H1 (cell line): ENCODE results near the gene FOXC2. TPM values are rescaled to one million over a fixed set of nuclear protein-coding genes. Genes with fewer than 3 reads are reported as not detected.

Experiments used
- CTCF ChIA-PET: fragments of 300-600 bp; sonication (Branson Sonifier 250); formaldehyde crosslinking; loops from one replicate; lab custom pipeline; 2021; ENCODE audit not compliant: partially characterized antibody; lab: Charles Lee
- POLR2A ChIA-PET: fragments of 300-600 bp; sonication (Branson Sonifier 250); formaldehyde crosslinking; loops from one replicate; lab custom pipeline; 2021; ENCODE audit warnings: inconsistent platforms; ENCODE audit not compliant: partially characterized antibody; lab: Charles Lee
- DNase-seq, 2 experiments: peaks; one replicate each; pipeline versions ENCODE4 v3.0.0 to v3.0.0-alpha.2; 2010 to 2022; ENCODE audit warnings: low spot score in 2 of 2, low read depth in 1 of 2, mixed read lengths in 1 of 2
- FAIRE-seq: peaks from 2 replicates; lab custom pipeline; 2011; peaks lifted over from hg19 to GRCh38; lab: Jason Lieb, UNC
- H2AFZ ChIP-seq: 2 replicates; pipeline ENCODE4 v1.8.1; 2012; ENCODE audit warnings: low read length, inconsistent platforms
- H2AK5ac ChIP-seq: 2 replicates; pipeline ENCODE4 v1.6.1; 2013; ENCODE audit warnings: low read depth, low read length
- H2BK120ac ChIP-seq: replicated peaks from 2 replicates; pipeline ENCODE3; 2013; ENCODE audit warnings: low read depth, low read length, inconsistent platforms
- H2BK12ac ChIP-seq: 2 replicates; pipeline ENCODE4 v1.6.1; 2013; ENCODE audit warnings: low read depth, low read length
- H2BK15ac ChIP-seq: 2 replicates; pipeline ENCODE4 v1.6.1; 2013; ENCODE audit warnings: low read length
- H2BK20ac ChIP-seq: 2 replicates; pipeline ENCODE4 v1.6.1; 2013; ENCODE audit warnings: low read length
- H2BK5ac ChIP-seq: 2 replicates; pipeline ENCODE4 v1.6.1; 2013; ENCODE audit warnings: low read depth, low read length
- H3K14ac ChIP-seq: 2 replicates; pipeline ENCODE4 v1.6.1; 2013; ENCODE audit warnings: inconsistent platforms; ENCODE audit not compliant: insufficient read length
- H3K18ac ChIP-seq: 2 replicates; pipeline ENCODE4 v1.6.1; 2013; ENCODE audit warnings: low read length; ENCODE audit errors: extremely low read depth
- H3K23ac ChIP-seq: 2 replicates; pipeline ENCODE4 v1.6.1; 2013; ENCODE audit warnings: inconsistent platforms; ENCODE audit not compliant: insufficient read length
- H3K23me2 ChIP-seq: 2 replicates; pipeline ENCODE4 v1.6.1; 2013; ENCODE audit warnings: low read depth, low read length
- H3K27ac ChIP-seq: 2 replicates; pipeline ENCODE4 v1.6.1; 2011; ENCODE audit warnings: low read depth, low read length, inconsistent platforms
- H3K27me3 ChIP-seq, 4 experiments: replicated peaks in 1 of 4; 1 replicate in 1 of 4; 2 replicates in 3 of 4; pipeline versions ENCODE4 v1.6.1 to v1.8.1; 2011 to 2013; ENCODE audit warnings: low read length in 3 of 4, mild to moderate bottlenecking in 3 of 4, inconsistent platforms in 2 of 4, mixed read lengths in 2 of 4, moderate library complexity in 1 of 4; ENCODE audit not compliant: control insufficient read depth in 3 of 4, insufficient read depth in 3 of 4; ENCODE audit errors: extremely low read depth in 1 of 4
- H3K36me3 ChIP-seq, 4 experiments: 2 replicates each; pipeline versions ENCODE4 v1.6.1 to v1.8.1; 2011 to 2013; ENCODE audit warnings: mild to moderate bottlenecking in 4 of 4, low read length in 3 of 4, moderate library complexity in 2 of 4, control low read depth in 1 of 4, inconsistent platforms in 1 of 4; ENCODE audit not compliant: insufficient read depth in 4 of 4, control insufficient read depth in 2 of 4
- H3K4ac ChIP-seq: replicated peaks from 2 replicates; pipeline ENCODE3; 2013; ENCODE audit warnings: low read length, low read depth, mixed read lengths, inconsistent platforms; ENCODE audit not compliant: insufficient read length
- H3K4me1 ChIP-seq, 4 experiments: replicated peaks in 1 of 4; 1 replicate in 1 of 4; 2 replicates in 3 of 4; pipeline versions ENCODE4 v1.6.1 to v1.8.1; 2011 to 2013; ENCODE audit warnings: low read length in 3 of 4, inconsistent platforms in 2 of 4, mixed read lengths in 1 of 4; ENCODE audit not compliant: insufficient read depth in 4 of 4, control insufficient read depth in 3 of 4
- H3K4me2 ChIP-seq, 2 experiments: 2 replicates each; pipeline versions ENCODE4 v1.6.1 to v1.8.1; 2011 to 2013; ENCODE audit warnings: low read depth in 2 of 2, low read length in 2 of 2, control low read depth in 1 of 2, inconsistent platforms in 1 of 2, mild to moderate bottlenecking in 1 of 2; ENCODE audit not compliant: insufficient read depth in 1 of 2
- H3K4me3 ChIP-seq, 4 experiments: fragments of 200-600, 300-600 bp in 1 of 4; sonication (generic), shearing (Covaris generic), sonication (Bioruptor Twin) in 1 of 4; 2 replicates each; pipeline versions ENCODE4 v1.5.1 to v1.8.1; 2011 to 2016; ENCODE audit warnings: low read length in 4 of 4, low read depth in 3 of 4, control low read depth in 2 of 4, inconsistent platforms in 2 of 4, mild to moderate bottlenecking in 2 of 4, mixed read lengths in 1 of 4, moderate library complexity in 1 of 4; ENCODE audit not compliant: insufficient read depth in 2 of 4; ENCODE audit errors: extremely low read depth in 1 of 4
- H3K56ac ChIP-seq: replicated peaks from 2 replicates; pipeline ENCODE3; 2013; ENCODE audit warnings: low read depth, mild to moderate bottlenecking, mixed read lengths, low read length, inconsistent platforms; ENCODE audit not compliant: insufficient read length
- H3K79me1 ChIP-seq: 2 replicates; pipeline ENCODE4 v1.6.1; 2013; ENCODE audit warnings: low read depth, low read length, control low read depth
- H3K79me2 ChIP-seq, 2 experiments: 2 replicates each; pipeline versions ENCODE4 v1.6.1 to v1.8.1; 2012 to 2013; ENCODE audit warnings: low read length in 2 of 2, mild to moderate bottlenecking in 2 of 2, inconsistent platforms in 1 of 2; ENCODE audit not compliant: insufficient read depth in 2 of 2, control insufficient read depth in 1 of 2
- H3K9ac ChIP-seq, 4 experiments: replicated peaks in 1 of 4; 1 replicate in 1 of 4; 2 replicates in 3 of 4; pipeline versions ENCODE4 v1.6.1 to v1.8.1; 2011 to 2013; ENCODE audit warnings: low read depth in 3 of 4, low read length in 3 of 4, control low read depth in 2 of 4, mild to moderate bottlenecking in 2 of 4, moderate library complexity in 2 of 4, inconsistent platforms in 1 of 4; ENCODE audit errors: extremely low read depth in 1 of 4
- H3K9me3 ChIP-seq, 2 experiments: 2 replicates each; pipeline versions ENCODE4 v1.6.1 to v1.8.1; 2012 to 2013; ENCODE audit warnings: mild to moderate bottlenecking in 2 of 2, moderate library complexity in 2 of 2, control low read depth in 1 of 2, inconsistent platforms in 1 of 2, low read depth in 1 of 2, low read length in 1 of 2, mixed read lengths in 1 of 2; ENCODE audit not compliant: insufficient read depth in 2 of 2
- H4K20me1 ChIP-seq, 2 experiments: replicated peaks in 1 of 2; 2 replicates each; pipeline versions ENCODE3 to v1.8.1; 2011 to 2013; ENCODE audit warnings: inconsistent platforms in 2 of 2, low read length in 2 of 2, mild to moderate bottlenecking in 1 of 2; ENCODE audit not compliant: insufficient read depth in 2 of 2, control insufficient read depth in 1 of 2
- H4K5ac ChIP-seq: 2 replicates; pipeline ENCODE4 v1.6.1; 2013; ENCODE audit warnings: low read length, low read depth, mixed read lengths, inconsistent platforms; ENCODE audit not compliant: insufficient read length
- H4K8ac ChIP-seq: 2 replicates; pipeline ENCODE4 v1.8.0; 2013; ENCODE audit warnings: mild to moderate bottlenecking, moderate library complexity, low read length, inconsistent platforms; ENCODE audit not compliant: insufficient read depth; ENCODE audit errors: extremely low read depth
- H4K91ac ChIP-seq: replicated peaks from 2 replicates; pipeline ENCODE3; 2013; ENCODE audit warnings: low read length, mixed read lengths, inconsistent platforms; ENCODE audit not compliant: insufficient read length
- ATF2 ChIP-seq: IDR thresholded peaks from 2 replicates; pipeline ENCODE4 v1.6.1; 2012; ENCODE audit warnings: low read length, inconsistent platforms
- BCL11A ChIP-seq, 2 experiments: IDR thresholded peaks; one replicate each; pipeline ENCODE4 v1.6.1; 2011; ENCODE audit warnings: low read depth in 2 of 2, low read length in 2 of 2, mild to moderate bottlenecking in 2 of 2
- CEBPB ChIP-seq: IDR thresholded peaks from 2 replicates; pipeline ENCODE4 v1.6.1; 2012; ENCODE audit warnings: low read depth, low read length
- CHD2 ChIP-seq: IDR thresholded peaks from 2 replicates; pipeline ENCODE4 v1.6.1; 2012; ENCODE audit warnings: low read length, improper control_type of control experiment
- EP300 ChIP-seq, 2 experiments: IDR thresholded peaks; 1 replicate in 1 of 2; 2 replicates in 1 of 2; pipeline ENCODE4 v1.6.1; 2011 to 2012; ENCODE audit warnings: low read depth in 2 of 2, low read length in 2 of 2, mild to moderate bottlenecking in 2 of 2, borderline replicate concordance in 1 of 2, inconsistent platforms in 1 of 2, moderate library complexity in 1 of 2
- KDM4A ChIP-seq: IDR thresholded peaks from one replicate; pipeline ENCODE4 v1.7.1; 2012; ENCODE audit warnings: low read depth, mild to moderate bottlenecking, moderate library complexity, low read length, inconsistent platforms; ENCODE audit not compliant: severe bottlenecking
- RAD21 ChIP-seq, 2 experiments: IDR thresholded peaks in 1 of 2; conservative IDR thresholded peaks in 1 of 2; 2 replicates each; pipeline ENCODE4 v1.6.1; 2011; ENCODE audit warnings: low read depth in 2 of 2, low read length in 2 of 2, improper control_type of control experiment in 1 of 2, inconsistent platforms in 1 of 2, mild to moderate bottlenecking in 1 of 2, moderate library complexity in 1 of 2
- RBBP5 ChIP-seq: IDR thresholded peaks from 2 replicates; pipeline ENCODE4 v1.7.1; 2012; ENCODE audit warnings: low read depth, mild to moderate bottlenecking, inconsistent platforms, low read length, moderate library complexity, borderline replicate concordance
- SIX5 ChIP-seq: IDR thresholded peaks from 2 replicates; pipeline ENCODE4 v1.6.1; 2011; ENCODE audit warnings: mild to moderate bottlenecking, low read depth, low read length
- TCF12 ChIP-seq: IDR thresholded peaks from 2 replicates; pipeline ENCODE4 v1.6.1; 2011; ENCODE audit warnings: low read depth, mild to moderate bottlenecking, low read length
- WGBS, 2 experiments: shearing (Covaris generic) in 1 of 2; methylation state at CpG; one replicate each; pipeline versions ENCODE4 v1.1.6 to v1.1.7; 2013 to 2015; ENCODE audit warnings: low lambda C conversion rate in 2 of 2, mixed read lengths in 2 of 2, inconsistent platforms in 1 of 2, low coverage in 1 of 2, missing lambda C conversion rate in 1 of 2; ENCODE audit not compliant: insufficient replicate concordance in 2 of 2, insufficient coverage in 1 of 2, insufficient read length in 1 of 2; ENCODE audit errors: extremely low coverage in 1 of 2, missing lambda C conversion rate in 1 of 2; 5-methylcytosine and 5-hydroxymethylcytosine counted together
- polyA plus RNA-seq, 7 experiments: library from polyadenylated mRNA; depleted of rRNA in 3 of 7; stranded (reverse) in 5 of 7; unstranded in 2 of 7; fragments of >200 nt in 5 of 7; fragments of 200-250 nt in 2 of 7; gene quantifications; 1 replicate in 5 of 7; 2 replicates in 1 of 7; 4 replicates in 1 of 7; pipeline versions ENCODE4 v1.2.1 to v1.2.3, GENCODE V29; 2011 to 2013; ENCODE audit warnings: missing spikeins in 2 of 7, mixed read lengths in 2 of 7
- total RNA-seq: library from RNA; stranded (reverse); fragmentation: NEBNext Ultra II Directional; extraction: Animal tissue kit (Norgen Biotek cat#: 25700); gene quantifications from 2 replicates; pipeline ENCODE4 v1.2.1, GENCODE V29; 2021
- TF ChIP-seq, protein P1 (sequence below): IDR thresholded peaks from 2 replicates; pipeline ENCODE4 v1.6.1; 2012; ENCODE audit warnings: inconsistent platforms

FOXC2 gene
- total and polyA plus RNA-seq, 2 of the 8 experiments (the other 6 are each of a cell fraction or from before 2014, with no cell fraction given) = 0.09 TPM; not detected in 1

DNA sequence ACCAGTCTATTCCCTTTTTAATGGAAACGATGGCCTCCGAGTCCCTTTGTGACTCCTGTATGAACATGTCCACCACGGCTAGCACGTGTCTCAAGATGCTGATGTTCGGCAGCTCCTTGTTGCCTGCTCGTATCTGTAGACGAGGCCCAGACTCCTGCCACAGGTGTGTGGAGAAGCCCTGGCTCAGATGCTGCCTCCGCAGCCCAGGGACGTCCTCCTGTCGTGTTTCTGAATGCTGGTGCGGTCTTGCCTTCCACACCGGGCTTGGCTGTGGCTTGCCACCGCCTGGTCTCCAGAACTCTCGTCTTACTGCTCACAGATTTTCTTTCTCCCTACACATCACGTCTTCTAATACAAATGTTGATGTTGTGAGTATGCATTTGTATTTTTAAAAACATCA is 39.3 kb upstream of the FOXC2 start:
- peaks cover 3 to 12% of the 10 kb centered on the region in 2 experiments; a peak in 2 of 4 replicates for H3K9me3 ChIP-seq
- WGBS, 2 experiments = 88% methylated on average over 15 of the region's 15 CpGs; no CpG with 5 or more reads in 1 of the 2 experiments
- no peaks in the 10 kb centered on the region for H3K27me3 ChIP-seq
- H4K8ac ChIP-seq = no peak overlapping the region
- ChIA-PET POLR2A (interaction anchor here (1.4 to 1.8 kb wide), 2 partner anchors 9 to 16 kb away, joined by 4 to 5 read pairs; no protein-coding TSS in a partner anchor), CTCF (interaction anchor here (0.6 to 1.8 kb wide), 5 partner anchors 9 to 369 kb away, joined by 3 to 4 read pairs (median 4); no protein-coding TSS in a partner anchor)
- H2BK20ac ChIP-seq = no peak overlapping the region
- H2AK5ac ChIP-seq = 0 out of 2 replicates have a peak overlapping the region, but pooled peaks have one; percentile 28
- DNase-seq = no peak
- H3K79me1 ChIP-seq = no peaks in the 10 kb centered on the region
- H3K23ac ChIP-seq = no peak overlapping the region
- H3K18ac ChIP-seq = no peak overlapping the region; the same call in 1 of the 2 replicates
- no peak overlapping the region for H2BK5ac ChIP-seq
- no peak overlapping the region for H2BK12ac ChIP-seq
- no peaks in the 10 kb centered on the region for H3K36me3 ChIP-seq
- H4K20me1 ChIP-seq = no peaks in the 10 kb centered on the region
- no peak overlapping the region for H4K5ac ChIP-seq
- no peak overlapping the region for H3K9ac ChIP-seq
- H4K91ac ChIP-seq = no peak overlapping the region
- H3K4ac ChIP-seq = no peak overlapping the region
- no peaks in the 10 kb centered on the region for H3K4me1 ChIP-seq
- H3K27ac ChIP-seq = no peak overlapping the region
- no peak overlapping the region for H2AFZ ChIP-seq
- no peak overlapping the region for H3K4me3 ChIP-seq
- no peak overlapping the region for H3K56ac ChIP-seq
- H3K79me2 ChIP-seq = no peaks in the 10 kb centered on the region
- no peak overlapping the region for H3K4me2 ChIP-seq
- H3K23me2 ChIP-seq = no peaks in the 10 kb centered on the region
- H2BK120ac ChIP-seq = no peak overlapping the region
- no peak overlapping the region for H3K14ac ChIP-seq
- no peak overlapping the region for H2BK15ac ChIP-seq
- no peak for FAIRE-seq
- TF ChIP-seq, protein P1, sequence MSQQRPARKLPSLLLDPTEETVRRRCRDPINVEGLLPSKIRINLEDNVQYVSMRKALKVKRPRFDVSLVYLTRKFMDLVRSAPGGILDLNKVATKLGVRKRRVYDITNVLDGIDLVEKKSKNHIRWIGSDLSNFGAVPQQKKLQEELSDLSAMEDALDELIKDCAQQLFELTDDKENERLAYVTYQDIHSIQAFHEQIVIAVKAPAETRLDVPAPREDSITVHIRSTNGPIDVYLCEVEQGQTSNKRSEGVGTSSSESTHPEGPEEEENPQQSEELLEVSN = no peak
- no peak for TF ChIP-seq CHD2
- TF ChIP-seq RAD21 (IDR thresholded peaks at IDR 0.05 in 1 of 2, conservative IDR thresholded peaks at IDR 0.05 in 1 of 2; ENCODE audit: low read depth in 2 of 2, low read length in 2 of 2) = no peak
- TF ChIP-seq KDM4A = no peak
- no peak for TF ChIP-seq ATF2
- TF ChIP-seq EP300 (IDR thresholded peaks at IDR 0.05; ENCODE audit: borderline replicate concordance in 1 of 2, low read depth in 2 of 2, low read length in 2 of 2) = no peak
- TF ChIP-seq TCF12 = no peak
- no peak for TF ChIP-seq CEBPB
- TF ChIP-seq RBBP5 = no peak
- no peak for TF ChIP-seq SIX5
- no peak for TF ChIP-seq BCL11A (IDR thresholded peaks at IDR 0.05; ENCODE audit: low read depth in 2 of 2, low read length in 2 of 2)
